ENCODE measurements around the gene CHIA. TPM values are rescaled to one million over a fixed set of nuclear protein-coding genes. Genes with fewer than 3 reads are reported as not detected.
A peak's percentile ranks its signal among the peaks of the same experiment; 100 is the strongest.

Gene CHIA
- total and polyA plus RNA-seq, 2 donors (not counting 3 experiments of a cell fraction or from before 2014, with no cell fraction given), result not detected

DNA sequence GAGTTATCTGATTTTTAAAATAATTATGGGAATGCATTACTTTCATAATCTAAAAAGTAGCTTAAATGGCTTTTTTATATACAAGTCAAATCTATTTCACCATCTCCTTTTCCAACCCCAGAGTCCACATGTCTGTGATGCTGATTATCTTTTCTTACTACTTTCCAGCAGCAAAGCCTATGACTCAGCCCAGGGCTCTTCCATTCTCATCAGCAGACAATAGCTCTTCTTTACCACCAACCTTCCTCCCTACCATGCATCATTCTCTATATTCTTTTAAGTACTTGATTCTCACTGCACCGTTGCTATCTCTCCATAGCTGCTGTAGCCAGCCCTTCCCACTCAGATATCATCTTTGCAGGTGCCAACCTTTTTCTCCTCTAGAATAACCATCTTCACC is 75.6 kb downstream of the CHIA start:
- intact Hi-C loops (cut with micrococcal nuclease), result no loop called here
- Histone ChIP-seq H3K4me1 (ENCODE audit: control insufficient read depth, extremely low read depth, insufficient read depth, low read length) (peaks cover 5% of the 10 kb centered on the region), H3K36me3 (ENCODE audit: control insufficient read depth in 2 of 2, extremely low read depth in 1 of 2, insufficient read depth in 2 of 2, low read length in 2 of 2) (no peaks in the 10 kb centered on the region), H3K79me2 (ENCODE audit: control insufficient read depth, insufficient read depth, low read length) (no peaks in the 10 kb centered on the region), H3K27me3 (ENCODE audit: control insufficient read depth in 2 of 2, insufficient read depth in 2 of 2, low read length in 2 of 2) (peaks cover 0 to 16% of the 10 kb centered on the region in 2 experiments), H3K9ac (replicated peaks; ENCODE audit: extremely low read depth, insufficient read depth, low read length) (no peak overlapping the region), H4K20me1 (replicated peaks; ENCODE audit: control insufficient read depth, extremely low read depth, insufficient read depth, low read length) (no peaks in the 10 kb centered on the region), H2AFZ (ENCODE audit: low read depth, low read length) (no peak overlapping the region), H3K27ac (ENCODE audit: insufficient read depth, low read depth, low read length) (no peak overlapping the region), H3K9me3 (replicated peaks; ENCODE audit: control insufficient read depth, insufficient read depth, low read length) (no peaks in the 10 kb centered on the region), H3K9me1 (replicated peaks; ENCODE audit: control insufficient read depth, extremely low read depth, insufficient read depth, low read length) (no peaks in the 10 kb centered on the region), H3K4me2 (ENCODE audit: insufficient read depth, low read length) (no peak overlapping the region), H3K4me3 (replicated peaks in 1 of 3; ENCODE audit: insufficient read depth in 1 of 3, low read depth in 1 of 3, low read length in 3 of 3) (no peak overlapping the region)
- ChIA-PET CTCF (interaction anchor here (1.0 to 2.2 kb wide), 2 partner anchors 19 to 34 kb away, joined by 3 to 11 read pairs; no protein-coding TSS in a partner anchor), POLR2A (no interaction called here)
- dilution Hi-C loops (cut with MboI; ENCODE audit: extremely low pct_ligation_motif_present, low sequenced_read_pairs), result no loop called here
- no peak for FAIRE-seq
- no TSS peak for BruUV-seq (replicated peaks)
- TF ChIP-seq FOS (IDR thresholded peaks at IDR 0.05; ENCODE audit: borderline replicate concordance, insufficient read depth, low read length) (peak; percentile 28), JUN (IDR thresholded peaks at IDR 0.05; ENCODE audit: borderline replicate concordance, insufficient read depth, insufficient read length, low read depth) (no peak), EZH2 (IDR thresholded peaks at IDR 0.05; ENCODE audit: borderline replicate concordance, low read depth, low read length, severe bottlenecking) (no peak)
- TF ChIP-seq, protein P1, sequence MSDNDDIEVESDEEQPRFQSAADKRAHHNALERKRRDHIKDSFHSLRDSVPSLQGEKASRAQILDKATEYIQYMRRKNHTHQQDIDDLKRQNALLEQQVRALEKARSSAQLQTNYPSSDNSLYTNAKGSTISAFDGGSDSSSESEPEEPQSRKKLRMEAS (IDR thresholded peaks at IDR 0.05; ENCODE audit: insufficient read depth, insufficient read length), result no peak
- no peak for DNase-seq (ENCODE audit: low read depth, low spot score)

- H2AFZ ChIP-seq (ENCODE audit: low read depth, low read length), result no peak overlapping the region
- FAIRE-seq, result peak; percentile 77
- H3K4me2 ChIP-seq (ENCODE audit: insufficient read depth, low read length), result no peak overlapping the region
- dilution Hi-C loops (cut with MboI; ENCODE audit: extremely low pct_ligation_motif_present, low sequenced_read_pairs), result no loop called here
- H3K9me1 ChIP-seq (replicated peaks; ENCODE audit: control insufficient read depth, extremely low read depth, insufficient read depth, low read length), result no peaks in the 10 kb centered on the region
- peaks cover 0 to 13% of the 10 kb centered on the region in 2 experiments for H3K27me3 ChIP-seq (ENCODE audit: control insufficient read depth in 2 of 2, insufficient read depth in 2 of 2, low read length in 2 of 2)
- intact Hi-C loops (cut with micrococcal nuclease), result no loop called here
- H3K9ac ChIP-seq (replicated peaks; ENCODE audit: extremely low read depth, insufficient read depth, low read length), result no peak overlapping the region
- CTCF ChIA-PET, result interaction anchor here (1.1 to 2.7 kb wide), 3 partner anchors 28 to 138 kb away, joined by 3 to 14 read pairs (median 4); no protein-coding TSS in a partner anchor
- no peak overlapping the region for H3K4me3 ChIP-seq (replicated peaks in 1 of 3; ENCODE audit: insufficient read depth in 1 of 3, low read depth in 1 of 3, low read length in 3 of 3)
- no peak overlapping the region for H3K27ac ChIP-seq (ENCODE audit: insufficient read depth, low read depth, low read length)
- TF ChIP-seq POLR2A (IDR thresholded peaks at IDR 0.05; ENCODE audit: low read depth, low read length), result no peak
- TF ChIP-seq FOS (IDR thresholded peaks at IDR 0.05; ENCODE audit: borderline replicate concordance, insufficient read depth, low read length), result no peak
- no peak for TF ChIP-seq EZH2 (IDR thresholded peaks at IDR 0.05; ENCODE audit: borderline replicate concordance, low read depth, low read length, severe bottlenecking)
- TF ChIP-seq JUN (IDR thresholded peaks at IDR 0.05; ENCODE audit: borderline replicate concordance, insufficient read depth, insufficient read length, low read depth), result no peak
- TF ChIP-seq MYC (IDR thresholded peaks at IDR 0.05; ENCODE audit: low read depth, low read length), result no peak
- TF ChIP-seq, protein P1 (IDR thresholded peaks at IDR 0.05; ENCODE audit: insufficient read depth, insufficient read length), result no peak
- TF ChIP-seq, protein P2, sequence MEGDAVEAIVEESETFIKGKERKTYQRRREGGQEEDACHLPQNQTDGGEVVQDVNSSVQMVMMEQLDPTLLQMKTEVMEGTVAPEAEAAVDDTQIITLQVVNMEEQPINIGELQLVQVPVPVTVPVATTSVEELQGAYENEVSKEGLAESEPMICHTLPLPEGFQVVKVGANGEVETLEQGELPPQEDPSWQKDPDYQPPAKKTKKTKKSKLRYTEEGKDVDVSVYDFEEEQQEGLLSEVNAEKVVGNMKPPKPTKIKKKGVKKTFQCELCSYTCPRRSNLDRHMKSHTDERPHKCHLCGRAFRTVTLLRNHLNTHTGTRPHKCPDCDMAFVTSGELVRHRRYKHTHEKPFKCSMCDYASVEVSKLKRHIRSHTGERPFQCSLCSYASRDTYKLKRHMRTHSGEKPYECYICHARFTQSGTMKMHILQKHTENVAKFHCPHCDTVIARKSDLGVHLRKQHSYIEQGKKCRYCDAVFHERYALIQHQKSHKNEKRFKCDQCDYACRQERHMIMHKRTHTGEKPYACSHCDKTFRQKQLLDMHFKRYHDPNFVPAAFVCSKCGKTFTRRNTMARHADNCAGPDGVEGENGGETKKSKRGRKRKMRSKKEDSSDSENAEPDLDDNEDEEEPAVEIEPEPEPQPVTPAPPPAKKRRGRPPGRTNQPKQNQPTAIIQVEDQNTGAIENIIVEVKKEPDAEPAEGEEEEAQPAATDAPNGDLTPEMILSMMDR (IDR thresholded peaks at IDR 0.05; ENCODE audit: extremely low read depth in 1 of 2, insufficient read depth in 1 of 2, low read depth in 1 of 2, low read length in 2 of 2), result no peak
- no peak for TF ChIP-seq POLR2AphosphoS5 (IDR thresholded peaks at IDR 0.05; ENCODE audit: insufficient read depth, low read depth, low read length)
- TF ChIP-seq GATA2 (IDR thresholded peaks at IDR 0.05; ENCODE audit: insufficient read depth, insufficient read length, low read depth, low read length), result no peak
- peaks cover 5% of the 10 kb centered on the region for H3K4me1 ChIP-seq (ENCODE audit: control insufficient read depth, extremely low read depth, insufficient read depth, low read length)
- BruUV-seq (replicated peaks), result no TSS peak
- POLR2A ChIA-PET, result no interaction called here
- peak; percentile 79 for DNase-seq (ENCODE audit: low read depth, low spot score)
- H4K20me1 ChIP-seq (replicated peaks; ENCODE audit: control insufficient read depth, extremely low read depth, insufficient read depth, low read length), result no peaks in the 10 kb centered on the region
- no peaks in the 10 kb centered on the region for H3K9me3 ChIP-seq (replicated peaks; ENCODE audit: control insufficient read depth, insufficient read depth, low read length)
- no peaks in the 10 kb centered on the region for H3K79me2 ChIP-seq (ENCODE audit: control insufficient read depth, insufficient read depth, low read length)
- H3K36me3 ChIP-seq (ENCODE audit: control insufficient read depth in 2 of 2, extremely low read depth in 1 of 2, insufficient read depth in 2 of 2, low read length in 2 of 2), result no peaks in the 10 kb centered on the region
These were observed 78.5 kb downstream of the CHIA start for GRCh38 chr1:111369177-111369576.
